Measurements from ENCODE around the gene CCBE1.
A peak's percentile ranks its signal among the peaks of the same experiment; 100 is the strongest.

Gene CCBE1

GRCh38 chr18:59454909-59455727 is 242.1 kb downstream of the CCBE1 start:
- DNase-seq (ENCODE audit: low read depth), result no peak

GRCh38 chr18:59453468-59453961 is 243.7 kb downstream of the CCBE1 start:
- no peak for DNase-seq (ENCODE audit: low read depth)

- DNase-seq (ENCODE audit: low read depth), result no peak
Measured at GRCh38 chr18:59451963-59452362, 245.3 kb downstream of the CCBE1 start.

- DNase-seq (ENCODE audit: low read depth), result no peak
Measured at GRCh38 chr18:59451073-59451472, 246.2 kb downstream of the CCBE1 start.

- DNase-seq (ENCODE audit: low read depth), result no peak
Measured at GRCh38 chr18:59448546-59448945, 248.7 kb downstream of the CCBE1 start.

GRCh38 chr18:59446012-59446411 is 251.2 kb downstream of the CCBE1 start:
- DNase-seq (ENCODE audit: low read depth), result no peak

GRCh38 chr18:59437851-59438569 is 259.2 kb downstream of the CCBE1 start:
- DNase-seq (ENCODE audit: low read depth), result no peak

- no peak for DNase-seq (ENCODE audit: low read depth)
Measured at GRCh38 chr18:59432803-59433597, 264.2 kb downstream of the CCBE1 start.

GRCh38 chr18:59431131-59431530 is 266.1 kb downstream of the CCBE1 start:
- no peak for DNase-seq (ENCODE audit: low read depth)

- no peak for DNase-seq (ENCODE audit: low read depth)
Measured at GRCh38 chr18:59429608-59430007, 267.6 kb downstream of the CCBE1 start.

- DNase-seq (ENCODE audit: low read depth), result no peak
Measured at GRCh38 chr18:59428018-59428417, 269.2 kb downstream of the CCBE1 start.

GRCh38 chr18:59426855-59427254 is 270.4 kb downstream of the CCBE1 start:
- DNase-seq (ENCODE audit: low read depth), result no peak

GRCh38 chr18:59423259-59423658 is 274.0 kb downstream of the CCBE1 start:
- DNase-seq (ENCODE audit: low read depth), result no peak

- no peak for DNase-seq (ENCODE audit: low read depth)
Measured at GRCh38 chr18:59420244-59420643, 277.0 kb downstream of the CCBE1 start.

GRCh38 chr18:59419386-59419785 is 277.8 kb downstream of the CCBE1 start:
- no peak for DNase-seq (ENCODE audit: low read depth)

- DNase-seq (ENCODE audit: low read depth), result no peak
Measured at GRCh38 chr18:59416818-59417217, 280.4 kb downstream of the CCBE1 start.

- DNase-seq (ENCODE audit: low read depth), result no peak
Measured at GRCh38 chr18:59414111-59414653, 283.0 kb downstream of the CCBE1 start.

GRCh38 chr18:59402432-59403090 is 294.7 kb downstream of the CCBE1 start:
- peak; percentile 68 for DNase-seq (ENCODE audit: low read depth)

GRCh38 chr18:59400407-59400806 is 296.8 kb downstream of the CCBE1 start:
- no peak for DNase-seq (ENCODE audit: low read depth)

- DNase-seq (ENCODE audit: low read depth), result no peak
Measured at GRCh38 chr18:59395226-59396175, 301.7 kb downstream of the CCBE1 start.
